Mesothelial cell of epicardium (in vitro differentiated cells): Measurements from ENCODE around the gene ZNF417. TPM values are rescaled to one million over a fixed set of nuclear protein-coding genes. Genes with fewer than 3 reads are reported as not detected.
A peak's percentile ranks its signal among the peaks of the same experiment; 100 is the strongest.

Source experiments
- DNase-seq, 2 experiments: peaks; one replicate each; pipeline ENCODE4 v3.0.0; 2021; ENCODE audit warnings: low spot score in 2 of 2; ENCODE audit not compliant: unreplicated experiment in 2 of 2
- H3K27ac Mint-ChIP-seq: 2 replicates; pipeline ENCODE4 v1.8.0; 2021; ENCODE audit warnings: mixed read lengths
- H3K27me3 Mint-ChIP-seq: 2 replicates; pipeline ENCODE4 v1.8.0; 2021; ENCODE audit warnings: low read depth, mixed read lengths
- H3K36me3 Mint-ChIP-seq: 2 replicates; pipeline ENCODE4 v1.8.0; 2021; ENCODE audit warnings: mixed read lengths
- H3K4me1 Mint-ChIP-seq: 2 replicates; pipeline ENCODE4 v1.8.0; 2021; ENCODE audit warnings: mixed read lengths
- H3K4me3 Mint-ChIP-seq: 2 replicates; pipeline ENCODE4 v1.8.0; 2021; ENCODE audit warnings: mild to moderate bottlenecking, moderate library complexity, mixed read lengths
- H3K9me3 Mint-ChIP-seq: 2 replicates; pipeline ENCODE4 v1.8.0; 2021; ENCODE audit warnings: mixed read lengths
- total RNA-seq: library from RNA; stranded (reverse); gene quantifications from 3 replicates; pipeline ENCODE4 v1.2.1, GENCODE V29; 2021
- TF ChIP-seq, protein P1 (sequence below): fragments of 200-600 bp; sonication (generic); IDR thresholded peaks from one replicate; pipeline ENCODE4 v1.5.0; 2021; ENCODE audit warnings: antibody characterized with exemption; ENCODE audit not compliant: unreplicated experiment

Gene ZNF417
- total RNA-seq, 1 donor from 2014 or later, result 25.1 TPM

DNA sequence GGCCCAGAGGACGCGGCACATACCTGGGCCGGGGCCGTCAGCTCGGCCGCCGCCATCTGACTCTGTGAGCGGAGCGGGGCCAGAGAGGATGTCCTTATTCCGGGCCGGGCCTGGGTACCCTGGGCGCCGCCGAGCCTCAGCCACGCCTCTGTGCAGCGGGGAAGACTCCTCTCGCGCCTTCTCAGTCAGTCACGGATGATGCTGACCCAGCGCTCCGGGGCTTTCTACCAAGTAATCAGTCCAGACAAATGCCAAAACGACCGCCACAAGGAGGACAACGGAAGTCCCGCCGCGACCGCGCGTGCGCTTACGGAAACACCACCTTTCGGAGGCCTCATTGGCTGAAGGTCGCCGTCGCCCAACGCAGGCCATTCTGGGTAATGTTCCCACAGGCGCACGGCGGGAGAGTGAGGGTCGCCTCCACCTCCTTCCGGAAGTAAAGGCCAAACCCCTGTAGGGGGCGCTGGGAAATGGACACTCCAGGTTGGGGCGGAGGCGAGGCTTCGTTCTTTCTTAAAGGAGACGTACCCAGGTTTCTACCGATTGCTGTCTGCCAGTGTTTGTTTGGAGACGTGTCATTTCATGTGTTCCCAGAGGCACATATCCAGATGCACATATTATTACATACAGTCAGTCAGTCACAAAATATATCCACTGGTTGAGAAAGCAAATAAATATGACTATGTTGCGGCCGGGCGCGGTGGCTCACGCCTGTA, 31.2 kb upstream of the ZNF417 start, which contains the start of gene ZNF256:
Gene ZNF256, minus strand, starts transcription at position 288 of the 716 bp plus-strand sequence. Its CDS starts 232 bp downstream, at position 56.
- peaks cover 12% of the 10 kb centered on the region for H3K4me1 Mint-ChIP-seq
- TF ChIP-seq, protein P1, sequence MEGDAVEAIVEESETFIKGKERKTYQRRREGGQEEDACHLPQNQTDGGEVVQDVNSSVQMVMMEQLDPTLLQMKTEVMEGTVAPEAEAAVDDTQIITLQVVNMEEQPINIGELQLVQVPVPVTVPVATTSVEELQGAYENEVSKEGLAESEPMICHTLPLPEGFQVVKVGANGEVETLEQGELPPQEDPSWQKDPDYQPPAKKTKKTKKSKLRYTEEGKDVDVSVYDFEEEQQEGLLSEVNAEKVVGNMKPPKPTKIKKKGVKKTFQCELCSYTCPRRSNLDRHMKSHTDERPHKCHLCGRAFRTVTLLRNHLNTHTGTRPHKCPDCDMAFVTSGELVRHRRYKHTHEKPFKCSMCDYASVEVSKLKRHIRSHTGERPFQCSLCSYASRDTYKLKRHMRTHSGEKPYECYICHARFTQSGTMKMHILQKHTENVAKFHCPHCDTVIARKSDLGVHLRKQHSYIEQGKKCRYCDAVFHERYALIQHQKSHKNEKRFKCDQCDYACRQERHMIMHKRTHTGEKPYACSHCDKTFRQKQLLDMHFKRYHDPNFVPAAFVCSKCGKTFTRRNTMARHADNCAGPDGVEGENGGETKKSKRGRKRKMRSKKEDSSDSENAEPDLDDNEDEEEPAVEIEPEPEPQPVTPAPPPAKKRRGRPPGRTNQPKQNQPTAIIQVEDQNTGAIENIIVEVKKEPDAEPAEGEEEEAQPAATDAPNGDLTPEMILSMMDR, result peak; percentile 62
- H3K4me3 Mint-ChIP-seq, result peak within 1 kb of the TSS; percentile 93
- H3K27me3 Mint-ChIP-seq, result no peaks in the 10 kb centered on the region
- peaks cover 45% of the 10 kb centered on the region for H3K36me3 Mint-ChIP-seq
- peaks cover 51% of the 10 kb centered on the region for H3K9me3 Mint-ChIP-seq
- DNase-seq, result peak; percentile 83 to 89
- peak within 1 kb of the TSS; percentile 86 for H3K27ac Mint-ChIP-seq

DNA sequence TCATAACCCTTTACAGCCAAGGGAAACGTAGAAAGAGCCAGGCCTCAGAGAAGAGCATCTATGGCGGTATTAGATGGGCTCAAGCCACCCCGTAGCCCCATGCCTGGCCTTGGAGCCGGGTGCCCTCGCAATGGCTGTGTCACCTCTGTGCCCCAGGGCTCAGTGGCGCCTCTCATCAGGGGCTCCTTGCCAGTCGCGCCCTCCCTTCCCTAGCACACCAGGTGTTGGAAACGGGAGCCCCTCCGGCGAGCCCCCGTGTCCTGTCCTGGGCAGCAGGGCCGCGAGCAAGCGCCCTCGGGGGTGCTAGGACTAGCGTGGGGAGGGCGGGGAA, 30.7 kb upstream of the ZNF417 start:
- no peaks in the 10 kb centered on the region for H3K27me3 Mint-ChIP-seq
- H3K27ac Mint-ChIP-seq, result no peak overlapping the region
- H3K36me3 Mint-ChIP-seq, result peaks cover 50% of the 10 kb centered on the region
- peak overlapping the region; percentile 93 for H3K4me3 Mint-ChIP-seq
- TF ChIP-seq, protein P1, result no peak
- H3K9me3 Mint-ChIP-seq, result peaks cover 56% of the 10 kb centered on the region
- H3K4me1 Mint-ChIP-seq, result peaks cover 12% of the 10 kb centered on the region
- no peak for DNase-seq

DNA sequence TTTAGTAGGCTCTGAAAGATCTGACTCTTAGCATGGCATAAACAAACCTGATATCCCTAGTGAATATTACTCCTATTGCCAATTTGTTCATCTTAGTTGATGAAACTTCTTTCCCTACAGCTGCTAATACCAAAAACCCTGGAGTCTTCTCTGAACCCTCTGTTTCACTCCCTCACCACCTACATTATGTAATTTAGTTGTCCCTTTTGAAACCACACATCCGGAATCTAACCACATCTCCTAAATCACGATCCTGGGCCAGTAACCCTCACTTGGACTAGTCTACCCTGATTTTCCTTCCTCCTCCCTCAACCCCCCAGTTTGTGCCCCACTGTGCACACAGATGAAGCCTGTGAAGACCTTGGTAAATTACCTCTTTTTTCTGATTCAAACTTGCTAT, 29.9 kb upstream of the ZNF417 start:
- Mint-ChIP-seq H3K4me1 (peaks cover 12% of the 10 kb centered on the region), H3K9me3 (peaks cover 57% of the 10 kb centered on the region), H3K4me3 (peak overlapping the region; percentile 93), H3K36me3 (peaks cover 57% of the 10 kb centered on the region), H3K27me3 (no peaks in the 10 kb centered on the region), H3K27ac (no peak overlapping the region)
- DNase-seq, result no peak
- TF ChIP-seq, protein P1, result no peak

DNA sequence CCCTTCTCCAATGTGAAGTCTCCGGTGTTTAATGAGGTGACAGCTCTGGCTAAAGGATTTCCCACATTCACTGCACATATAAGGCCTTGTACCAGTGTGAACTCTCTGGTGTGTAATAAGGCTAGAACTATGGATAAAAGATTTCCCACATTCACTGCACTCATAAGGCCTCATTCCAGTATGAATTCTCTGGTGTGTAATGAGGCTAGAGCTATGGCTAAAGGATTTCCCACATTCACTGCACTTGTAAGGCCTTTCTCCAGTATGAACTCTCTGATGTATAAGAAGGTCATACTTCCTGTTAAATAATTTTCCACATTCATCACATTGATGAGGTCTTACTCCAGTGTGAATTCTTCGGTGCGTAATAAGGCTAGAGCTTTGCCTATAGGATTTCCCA, 25.2 kb upstream of the ZNF417 start:
- no peak overlapping the region for H3K4me3 Mint-ChIP-seq
- no peak overlapping the region for H3K27ac Mint-ChIP-seq
- peaks cover 68% of the 10 kb centered on the region for H3K9me3 Mint-ChIP-seq
- no peaks in the 10 kb centered on the region for H3K27me3 Mint-ChIP-seq
- peaks cover 83% of the 10 kb centered on the region for H3K36me3 Mint-ChIP-seq
- TF ChIP-seq, protein P1, result no peak
- H3K4me1 Mint-ChIP-seq, result peaks cover 7% of the 10 kb centered on the region
- no peak for DNase-seq

DNA sequence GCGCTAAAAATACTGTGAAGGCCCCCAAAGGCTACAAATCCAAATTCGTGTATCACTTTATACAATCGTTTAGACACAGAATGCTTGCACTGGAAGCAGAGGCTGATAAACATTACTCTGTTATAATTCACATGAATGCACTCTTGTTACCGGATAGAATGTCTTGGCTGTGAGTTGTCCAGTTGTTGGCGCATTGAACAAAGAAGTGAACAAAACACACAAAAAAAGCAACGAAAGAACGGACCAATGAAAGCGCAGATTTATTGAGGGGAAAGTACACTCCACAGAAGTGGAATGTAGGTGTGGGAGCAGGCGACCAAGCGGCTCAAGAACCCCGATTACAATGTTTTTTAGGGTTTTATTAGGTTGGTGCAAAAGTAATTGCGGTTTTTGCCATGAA, 19.3 kb upstream of the ZNF417 start:
- peak overlapping the region; percentile 98 for H3K4me3 Mint-ChIP-seq
- no peak overlapping the region for H3K27ac Mint-ChIP-seq
- TF ChIP-seq, protein P1, result no peak
- H3K4me1 Mint-ChIP-seq, result peaks cover 10% of the 10 kb centered on the region
- H3K36me3 Mint-ChIP-seq, result peaks cover 75% of the 10 kb centered on the region
- DNase-seq, result no peak
- H3K27me3 Mint-ChIP-seq, result no peaks in the 10 kb centered on the region
- peaks cover 54% of the 10 kb centered on the region for H3K9me3 Mint-ChIP-seq
